ENCODE results near the gene RELB. TPM values are rescaled to one million over a fixed set of nuclear protein-coding genes. Genes with fewer than 3 reads are reported as not detected.

RELB gene
- total RNA-seq, 1 donor from 2014 or later = 18.7 TPM

- no peak for DNase-seq (ENCODE audit: low spot score in 2 of 2, unreplicated experiment in 2 of 2)
- Mint-ChIP-seq H3K27me3 (ENCODE audit: low read depth) (peaks cover 19% of the 10 kb centered on the region), H3K4me3 (no peak overlapping the region), H3K9me3 (no peaks in the 10 kb centered on the region), H3K27ac (no peak overlapping the region), H3K36me3 (peaks cover 7% of the 10 kb centered on the region), H3K4me1 (peaks cover 6% of the 10 kb centered on the region)
- TF ChIP-seq CTCF (IDR thresholded peaks at IDR 0.05; ENCODE audit: unreplicated experiment) = no peak
Observed at GRCh38 chr19:45071969-45072790, 70.9 kb downstream of the RELB start.

- H3K9me3 Mint-ChIP-seq = no peaks in the 10 kb centered on the region
- peaks cover 22% of the 10 kb centered on the region for H3K27me3 Mint-ChIP-seq (ENCODE audit: low read depth)
- no peak for DNase-seq (ENCODE audit: low spot score in 2 of 2, unreplicated experiment in 2 of 2)
- H3K27ac Mint-ChIP-seq = no peak overlapping the region
- peaks cover 2% of the 10 kb centered on the region for H3K36me3 Mint-ChIP-seq
- H3K4me1 Mint-ChIP-seq = peaks cover 11% of the 10 kb centered on the region
- no peak for TF ChIP-seq CTCF (IDR thresholded peaks at IDR 0.05; ENCODE audit: unreplicated experiment)
- peak overlapping the region; percentile 14 for H3K4me3 Mint-ChIP-seq
Observed at GRCh38 chr19:45074744-45075300, 73.6 kb downstream of the RELB start.

- TF ChIP-seq CTCF (IDR thresholded peaks at IDR 0.05; ENCODE audit: unreplicated experiment) = no peak
- Mint-ChIP-seq H3K27ac (no peak overlapping the region), H3K27me3 (ENCODE audit: low read depth) (peaks cover 22% of the 10 kb centered on the region), H3K36me3 (peaks cover 2% of the 10 kb centered on the region), H3K4me1 (peaks cover 17% of the 10 kb centered on the region), H3K9me3 (no peaks in the 10 kb centered on the region), H3K4me3 (peak overlapping the region; percentile 54)
- no peak for DNase-seq (ENCODE audit: low spot score in 2 of 2, unreplicated experiment in 2 of 2)
Observed at GRCh38 chr19:45075301-45076028, 74.2 kb downstream of the RELB start.

- Mint-ChIP-seq H3K27me3 (ENCODE audit: low read depth) (peaks cover 22% of the 10 kb centered on the region), H3K4me3 (peak within 1 kb of the TSS; percentile 54), H3K9me3 (no peaks in the 10 kb centered on the region), H3K27ac (no peak within 1 kb of the TSS), H3K36me3 (no peaks in the 10 kb centered on the region), H3K4me1 (peaks cover 20% of the 10 kb centered on the region)
- no peak for TF ChIP-seq CTCF (IDR thresholded peaks at IDR 0.05; ENCODE audit: unreplicated experiment)
- DNase-seq (ENCODE audit: low spot score in 2 of 2, unreplicated experiment in 2 of 2) = peak in 1 of 2 experiments; percentile 59
Observed at GRCh38 chr19:45076029-45076850, 75.0 kb downstream of the RELB start, which contains the start of gene ZNF296. TSS of gene ZNF296 (minus strand) at chr19:45076478. CDS start at chr19:45076373, 105 bp downstream.

Data from mesothelial cell of epicardium (in vitro differentiated cells).